ENCODE measurements around the gene NOL3. TPM values are rescaled to one million over a fixed set of nuclear protein-coding genes. Genes with fewer than 3 reads are reported as not detected.

The NOL3 gene
- total and polyA plus RNA-seq, 9 of the 15 experiments (the other 6 are each of a cell fraction or from before 2014, with no cell fraction given): 0.45 to 14.0 (median 5.4) TPM

DNA sequence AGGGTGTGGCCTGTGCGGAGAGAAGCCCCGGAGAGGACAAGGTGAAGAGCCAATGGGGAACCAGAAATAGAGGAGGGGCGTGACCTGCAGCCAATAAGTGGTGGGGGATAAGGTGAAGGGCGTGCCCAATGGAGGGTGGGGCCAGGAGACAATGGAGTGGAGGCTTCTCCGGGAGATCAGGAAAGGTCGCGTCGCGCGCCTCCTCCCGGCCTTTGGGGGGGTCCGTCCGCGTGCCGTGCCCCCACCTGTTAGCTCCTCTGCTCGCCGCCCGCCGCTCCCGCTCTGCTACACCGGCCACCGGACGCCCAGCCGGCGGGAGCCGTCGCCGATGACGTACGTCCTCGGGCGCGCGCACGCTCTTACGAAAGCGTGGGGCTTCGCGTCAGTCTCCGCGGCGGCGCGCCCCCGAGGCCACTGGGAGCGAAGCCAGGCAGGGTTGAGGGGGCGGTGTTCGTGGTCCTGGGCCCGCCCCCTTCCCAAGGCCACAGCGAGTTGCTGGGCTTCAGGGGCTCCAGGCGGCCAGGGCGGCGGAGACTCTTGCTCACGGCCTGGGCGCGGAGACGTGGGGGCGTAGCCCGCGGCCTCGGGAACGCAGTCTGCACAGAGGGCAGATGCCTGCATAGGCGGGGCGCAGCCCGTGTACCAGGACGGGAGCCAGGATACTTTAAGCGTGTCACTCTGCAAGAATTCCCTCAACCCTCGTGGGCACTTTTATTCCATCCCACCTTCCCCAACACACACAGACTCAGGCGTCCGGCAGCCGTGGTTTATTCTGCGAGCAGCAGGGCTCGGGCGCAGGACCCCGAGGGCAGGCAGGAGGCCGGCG lies 13.5 kb downstream of the NOL3 start, which contains the start of gene MATCAP1 (continued):
- peak; percentile 95 for TF ChIP-seq CREB1 (IDR thresholded peaks at IDR 0.05)
- TF ChIP-seq CREB1 (CRISPR knock-in tag; IDR thresholded peaks at IDR 0.05): peak; percentile 95
- no peak for TF ChIP-seq ZNF717 (CRISPR knock-in tag; IDR thresholded peaks at IDR 0.05)
- TF ChIP-seq, protein P1, sequence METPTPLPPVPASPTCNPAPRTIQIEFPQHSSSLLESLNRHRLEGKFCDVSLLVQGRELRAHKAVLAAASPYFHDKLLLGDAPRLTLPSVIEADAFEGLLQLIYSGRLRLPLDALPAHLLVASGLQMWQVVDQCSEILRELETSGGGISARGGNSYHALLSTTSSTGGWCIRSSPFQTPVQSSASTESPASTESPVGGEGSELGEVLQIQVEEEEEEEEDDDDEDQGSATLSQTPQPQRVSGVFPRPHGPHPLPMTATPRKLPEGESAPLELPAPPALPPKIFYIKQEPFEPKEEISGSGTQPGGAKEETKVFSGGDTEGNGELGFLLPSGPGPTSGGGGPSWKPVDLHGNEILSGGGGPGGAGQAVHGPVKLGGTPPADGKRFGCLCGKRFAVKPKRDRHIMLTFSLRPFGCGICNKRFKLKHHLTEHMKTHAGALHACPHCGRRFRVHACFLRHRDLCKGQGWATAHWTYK (CRISPR knock-in tag; IDR thresholded peaks at IDR 0.05): peak; percentile 11; the same call in 1 of the 2 replicates
- TF ChIP-seq ZNF639 (CRISPR knock-in tag; conservative IDR thresholded peaks at IDR 0.05 in 1 of 2, IDR thresholded peaks at IDR 0.05 in 1 of 2): peak in 1 of 2 experiments; percentile 83; a peak in 2 of 4 replicates
- TF ChIP-seq YBX1 (IDR thresholded peaks at IDR 0.05): no peak
- no peak for TF ChIP-seq GABPA (tag; conservative IDR thresholded peaks at IDR 0.05; ENCODE audit: low read depth)
- TF ChIP-seq RNF2 (IDR thresholded peaks at IDR 0.05): 0 out of 2 replicates have a peak, but pooled peaks have one; percentile 29
- TF ChIP-seq ZNF175 (CRISPR knock-in tag; IDR thresholded peaks at IDR 0.05; ENCODE audit: low read depth): 0 out of 2 replicates have a peak, but pooled peaks have one; percentile 45
- no peak; the same call in 1 of the 2 replicates for TF ChIP-seq MXI1 (IDR thresholded peaks at IDR 0.05; ENCODE audit: low read depth, low read length)
- TF ChIP-seq E2F8 (IDR thresholded peaks at IDR 0.05; ENCODE audit: low read depth, partially characterized antibody): peak; percentile 88
- TF ChIP-seq, protein P2, sequence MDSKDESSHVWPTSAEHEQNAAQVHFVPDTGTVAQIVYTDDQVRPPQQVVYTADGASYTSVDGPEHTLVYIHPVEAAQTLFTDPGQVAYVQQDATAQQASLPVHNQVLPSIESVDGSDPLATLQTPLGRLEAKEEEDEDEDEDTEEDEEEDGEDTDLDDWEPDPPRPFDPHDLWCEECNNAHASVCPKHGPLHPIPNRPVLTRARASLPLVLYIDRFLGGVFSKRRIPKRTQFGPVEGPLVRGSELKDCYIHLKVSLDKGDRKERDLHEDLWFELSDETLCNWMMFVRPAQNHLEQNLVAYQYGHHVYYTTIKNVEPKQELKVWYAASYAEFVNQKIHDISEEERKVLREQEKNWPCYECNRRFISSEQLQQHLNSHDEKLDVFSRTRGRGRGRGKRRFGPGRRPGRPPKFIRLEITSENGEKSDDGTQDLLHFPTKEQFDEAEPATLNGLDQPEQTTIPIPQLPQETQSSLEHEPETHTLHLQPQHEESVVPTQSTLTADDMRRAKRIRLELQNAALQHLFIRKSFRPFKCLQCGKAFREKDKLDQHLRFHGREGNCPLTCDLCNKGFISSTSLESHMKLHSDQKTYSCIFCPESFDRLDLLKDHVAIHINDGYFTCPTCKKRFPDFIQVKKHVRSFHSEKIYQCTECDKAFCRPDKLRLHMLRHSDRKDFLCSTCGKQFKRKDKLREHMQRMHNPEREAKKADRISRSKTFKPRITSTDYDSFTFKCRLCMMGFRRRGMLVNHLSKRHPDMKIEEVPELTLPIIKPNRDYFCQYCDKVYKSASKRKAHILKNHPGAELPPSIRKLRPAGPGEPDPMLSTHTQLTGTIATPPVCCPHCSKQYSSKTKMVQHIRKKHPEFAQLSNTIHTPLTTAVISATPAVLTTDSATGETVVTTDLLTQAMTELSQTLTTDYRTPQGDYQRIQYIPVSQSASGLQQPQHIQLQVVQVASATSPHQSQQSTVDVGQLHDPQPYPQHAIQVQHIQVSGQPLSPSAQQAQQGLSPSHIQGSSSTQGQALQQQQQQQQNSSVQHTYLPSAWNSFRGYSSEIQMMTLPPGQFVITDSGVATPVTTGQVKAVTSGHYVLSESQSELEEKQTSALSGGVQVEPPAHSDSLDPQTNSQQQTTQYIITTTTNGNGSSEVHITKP (IDR thresholded peaks at IDR 0.05; ENCODE audit: partially characterized antibody): peak; percentile 13
- no peak for TF ChIP-seq LARP7 (IDR thresholded peaks at IDR 0.05)
- peak; percentile 67; the same call in 1 of the 2 replicates for TF ChIP-seq ATF1 (CRISPR knock-in tag; IDR thresholded peaks at IDR 0.05)
- peak; percentile 98 for TF ChIP-seq ATF1 (tag; IDR thresholded peaks at IDR 0.05)
- TF ChIP-seq CXXC5 (CRISPR knock-in tag; IDR thresholded peaks at IDR 0.05): peak; percentile 87
- no peak for TF ChIP-seq ZNF561 (CRISPR knock-in tag; conservative IDR thresholded peaks at IDR 0.05)
- TF ChIP-seq SAFB2 (IDR thresholded peaks at IDR 0.05; ENCODE audit: borderline replicate concordance, low read depth, low read length, severe bottlenecking): no peak
- no peak for TF ChIP-seq ZSCAN29 (IDR thresholded peaks at IDR 0.05)
